Measurements from ENCODE around the gene ZC3H18.

Gene ZC3H18

GRCh38 chr16:88533381-88533917, 36.8 kb upstream of the ZC3H18 start:
- DNase-seq = peak; percentile 56

DNA sequence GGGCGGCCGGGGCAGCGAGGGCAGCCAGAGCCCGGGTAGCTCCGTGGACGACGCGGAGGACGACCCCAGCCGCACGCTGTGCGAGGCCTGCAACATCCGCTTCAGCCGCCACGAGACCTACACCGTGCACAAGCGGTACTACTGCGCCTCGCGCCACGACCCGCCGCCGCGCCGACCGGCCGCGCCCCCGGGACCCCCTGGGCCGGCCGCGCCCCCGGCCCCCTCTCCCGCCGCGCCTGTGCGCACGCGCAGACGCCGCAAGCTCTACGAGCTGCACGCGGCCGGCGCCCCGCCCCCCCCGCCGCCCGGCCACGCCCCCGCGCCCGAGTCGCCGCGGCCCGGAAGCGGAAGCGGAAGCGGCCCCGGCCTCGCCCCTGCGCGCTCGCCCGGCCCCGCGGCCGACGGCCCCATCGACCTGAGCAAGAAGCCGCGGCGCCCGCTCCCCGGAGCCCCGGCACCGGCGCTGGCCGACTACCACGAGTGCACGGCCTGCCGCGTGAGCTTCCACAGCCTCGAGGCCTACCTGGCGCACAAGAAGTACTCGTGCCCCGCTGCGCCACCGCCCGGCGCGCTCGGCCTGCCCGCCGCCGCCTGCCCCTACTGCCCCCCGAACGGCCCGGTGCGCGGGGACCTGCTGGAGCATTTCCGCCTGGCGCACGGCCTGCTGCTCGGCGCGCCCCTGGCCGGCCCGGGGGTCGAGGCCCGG, 36.1 kb upstream of the ZC3H18 start:
- DNase-seq = peak; percentile 90

DNA sequence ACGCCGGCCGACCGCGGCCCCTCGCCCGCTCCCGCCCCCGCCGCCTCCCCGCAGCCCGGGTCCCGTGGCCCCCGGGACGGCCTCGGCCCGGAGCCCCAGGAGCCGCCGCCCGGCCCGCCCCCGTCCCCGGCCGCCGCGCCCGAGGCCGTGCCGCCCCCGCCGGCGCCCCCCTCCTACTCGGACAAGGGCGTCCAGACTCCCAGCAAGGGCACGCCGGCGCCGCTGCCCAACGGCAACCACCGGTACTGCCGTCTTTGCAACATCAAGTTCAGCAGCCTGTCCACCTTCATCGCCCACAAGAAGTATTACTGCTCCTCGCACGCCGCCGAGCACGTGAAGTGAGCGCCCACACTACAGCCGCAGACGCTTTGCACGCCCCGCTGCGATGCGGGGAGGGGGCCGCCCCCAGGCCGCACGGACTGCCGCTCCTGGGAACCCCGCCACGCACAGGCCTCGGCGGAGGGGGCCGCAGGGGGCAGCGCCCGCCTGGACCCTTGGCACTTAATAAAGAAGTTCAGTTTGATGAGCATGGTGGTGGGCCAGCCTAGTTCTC, 35.5 kb upstream of the ZC3H18 start:
- DNase-seq = peak; percentile 56

DNA sequence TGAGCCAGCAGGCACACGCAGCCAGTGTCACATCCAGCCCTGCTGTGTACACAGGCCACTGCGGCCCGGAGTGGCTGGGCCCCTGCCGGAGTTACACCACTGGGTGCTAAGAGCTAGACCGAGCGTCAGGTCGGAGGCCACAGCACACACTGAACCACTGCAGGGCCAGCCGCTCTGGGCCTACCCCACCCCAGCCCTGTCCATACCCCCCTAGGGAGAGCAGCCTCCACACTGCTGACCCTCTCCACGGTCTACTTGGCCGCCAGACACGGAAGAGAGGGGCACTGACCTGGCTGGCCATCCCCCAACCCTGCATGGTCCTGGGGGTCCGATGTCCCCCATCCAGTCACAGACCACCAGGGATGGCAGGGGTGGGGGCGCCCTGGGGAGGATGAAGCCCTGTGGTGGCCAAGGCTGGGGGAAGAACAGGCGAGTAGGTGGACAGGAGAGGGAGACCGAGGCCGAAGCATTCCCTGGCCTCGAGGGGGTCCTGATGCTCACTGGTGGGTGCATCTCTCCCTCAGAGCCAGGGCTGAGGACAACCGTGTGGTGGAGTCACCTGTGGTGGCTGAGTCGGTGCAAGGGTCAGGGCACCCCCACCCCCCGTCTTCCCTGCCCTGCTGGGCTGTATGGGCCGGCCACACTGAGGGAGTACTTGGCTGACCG, 34.9 kb upstream of the ZC3H18 start:
- peak; percentile 32 for DNase-seq

DNA sequence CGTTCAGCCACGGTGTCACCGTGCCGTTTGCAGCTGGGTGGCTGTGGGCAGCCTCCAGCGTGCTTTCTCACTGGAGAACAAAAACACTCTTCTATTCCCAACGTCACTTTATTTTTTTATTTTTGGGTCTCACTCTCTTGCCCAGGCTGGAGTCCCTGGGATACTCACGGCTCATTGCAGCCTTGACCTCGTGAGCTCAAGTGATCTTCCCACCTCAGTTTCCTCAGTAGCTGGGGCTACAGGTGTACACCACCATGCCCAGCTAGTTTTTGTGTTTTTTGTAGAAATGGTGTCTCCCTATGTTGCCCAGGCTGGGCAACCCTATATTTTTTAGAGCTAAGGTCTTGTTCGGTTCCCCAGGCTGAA, 34.4 kb upstream of the ZC3H18 start:
- no peak for DNase-seq

DNA sequence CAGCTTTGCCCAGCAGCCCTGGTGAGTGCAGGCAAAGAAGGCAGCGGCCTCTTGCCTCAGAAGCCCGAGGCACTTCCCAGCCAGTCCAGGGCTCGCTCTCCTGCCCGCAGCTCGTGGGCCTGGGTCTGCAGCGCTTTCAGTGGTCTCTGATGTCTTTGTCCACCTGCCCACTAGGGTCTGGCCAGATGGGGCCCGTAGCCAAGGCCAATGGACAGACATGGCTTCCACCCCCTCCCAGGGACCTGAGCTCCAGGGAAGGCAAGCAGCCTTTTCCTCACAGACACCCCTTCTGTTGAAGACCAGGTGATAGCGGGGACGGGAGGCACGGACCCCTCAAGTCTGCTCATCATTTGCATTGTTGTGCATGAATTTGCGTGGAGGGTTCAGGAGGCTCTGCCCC, 33.7 kb upstream of the ZC3H18 start:
- DNase-seq = no peak

DNA sequence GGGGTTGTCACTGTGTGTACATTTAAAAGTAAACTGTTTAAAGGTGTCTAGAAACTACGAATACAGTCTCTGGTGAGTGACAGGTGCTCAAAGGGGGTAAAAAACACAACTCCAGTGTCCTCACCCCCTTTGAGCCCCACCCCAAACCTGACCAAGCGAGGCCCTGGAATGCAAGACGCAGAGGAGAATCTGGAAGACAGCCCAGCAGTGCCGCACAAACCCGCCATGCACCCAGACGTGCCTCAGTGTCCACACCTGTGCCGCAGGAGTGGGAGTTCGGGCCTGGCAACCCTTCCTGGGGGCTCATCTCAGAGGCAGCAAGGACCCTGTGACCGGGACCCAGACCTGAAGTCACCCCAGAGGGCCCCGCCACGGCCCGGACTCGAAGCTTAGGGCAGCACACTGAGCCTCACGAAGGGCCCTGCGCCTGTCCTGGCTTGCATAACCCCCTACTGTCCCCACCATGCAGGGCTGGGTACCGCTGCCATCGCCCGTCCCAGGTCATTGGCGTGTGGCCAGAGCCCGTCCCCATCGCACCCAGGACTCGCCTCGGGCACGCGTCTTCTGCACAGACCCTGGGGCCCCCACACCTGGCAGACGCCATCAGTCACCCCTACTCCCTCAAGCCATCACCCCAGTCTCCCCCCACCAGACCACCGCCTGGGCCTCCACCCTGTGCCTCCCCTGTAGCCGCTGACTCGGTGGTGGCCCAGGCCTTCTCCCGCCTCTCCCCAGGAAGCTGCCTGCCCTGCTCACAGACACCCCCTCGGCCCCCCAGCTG, 33.0 kb upstream of the ZC3H18 start:
- DNase-seq = peak; percentile 31

GRCh38 chr16:88537859-88538258, 32.3 kb upstream of the ZC3H18 start:
- DNase-seq = no peak

- peak; percentile 24 for DNase-seq
Observed at GRCh38 chr16:88538366-88539060, 31.7 kb upstream of the ZC3H18 start.

- no peak for DNase-seq
Observed at GRCh38 chr16:88539261-88539651, 30.9 kb upstream of the ZC3H18 start.

GRCh38 chr16:88539652-88540345, 30.4 kb upstream of the ZC3H18 start:
- DNase-seq = no peak

GRCh38 chr16:88540346-88540977, 29.7 kb upstream of the ZC3H18 start:
- no peak for DNase-seq

GRCh38 chr16:88541831-88542616, 28.2 kb upstream of the ZC3H18 start:
- DNase-seq = no peak

- no peak for DNase-seq
Observed at GRCh38 chr16:88543230-88543813, 26.9 kb upstream of the ZC3H18 start.

GRCh38 chr16:88545781-88546180, 24.4 kb upstream of the ZC3H18 start:
- DNase-seq = peak; percentile 16

GRCh38 chr16:88548131-88548874, 21.9 kb upstream of the ZC3H18 start:
- no peak for DNase-seq

DNA sequence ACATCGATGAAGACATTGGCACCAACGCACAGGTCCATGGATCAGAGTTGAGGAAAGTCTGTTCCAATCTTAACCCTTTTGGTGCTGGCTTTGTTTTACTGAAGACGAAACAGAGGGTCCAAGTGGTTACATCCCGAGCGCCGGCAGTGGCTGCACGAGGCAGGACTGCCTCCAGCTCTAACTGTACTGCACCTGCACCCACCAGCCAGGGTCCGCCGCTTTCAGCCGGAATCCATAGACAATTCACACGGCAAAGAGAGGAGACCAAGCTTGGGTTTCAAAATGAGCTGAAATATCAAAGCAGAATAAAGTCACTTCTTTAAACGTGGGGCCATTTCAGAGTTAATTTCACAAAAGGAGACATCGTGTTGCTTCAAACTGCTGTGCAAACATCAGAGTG, 21.2 kb upstream of the ZC3H18 start:
- no peak for DNase-seq

DNA sequence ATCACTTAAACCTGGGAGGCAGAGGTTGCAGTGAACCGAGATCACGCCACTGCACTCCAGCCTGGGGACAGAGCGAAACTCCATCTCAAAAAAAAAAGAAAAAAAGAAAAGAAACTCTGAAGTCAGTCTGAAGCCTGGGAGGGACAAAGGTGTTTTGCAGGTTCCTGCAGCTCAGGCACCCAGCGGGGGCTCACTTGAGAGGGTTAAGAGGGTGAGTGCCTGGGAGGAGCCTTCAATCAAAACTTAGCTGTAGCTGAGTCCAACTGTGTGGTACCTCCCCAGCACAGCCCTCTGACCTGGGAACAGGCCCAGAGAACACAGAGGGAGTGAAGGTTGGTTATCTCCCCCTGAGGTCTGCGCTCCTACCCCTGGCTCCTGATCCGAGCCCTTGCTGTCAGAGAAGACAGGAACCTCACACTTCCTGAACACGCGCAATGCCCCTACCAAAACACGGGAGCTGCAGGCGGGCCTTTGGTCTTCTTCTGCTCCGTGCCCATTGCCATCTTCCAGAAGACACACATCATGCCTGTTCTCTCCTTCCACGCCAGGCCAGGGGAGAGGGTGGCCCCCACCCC, 20.4 kb upstream of the ZC3H18 start:
- peak; percentile 16 for DNase-seq

- DNase-seq = peak; percentile 77
Observed at GRCh38 chr16:88550246-88550661, 19.9 kb upstream of the ZC3H18 start.
